Measurements from ENCODE around the gene GPR62.
A peak's percentile ranks its signal among the peaks of the same experiment; 100 is the strongest.

Gene GPR62

GRCh38 chr3:51994530-51994929 lies 39.3 kb downstream of the GPR62 start:
- DNase-seq: no peak

DNA sequence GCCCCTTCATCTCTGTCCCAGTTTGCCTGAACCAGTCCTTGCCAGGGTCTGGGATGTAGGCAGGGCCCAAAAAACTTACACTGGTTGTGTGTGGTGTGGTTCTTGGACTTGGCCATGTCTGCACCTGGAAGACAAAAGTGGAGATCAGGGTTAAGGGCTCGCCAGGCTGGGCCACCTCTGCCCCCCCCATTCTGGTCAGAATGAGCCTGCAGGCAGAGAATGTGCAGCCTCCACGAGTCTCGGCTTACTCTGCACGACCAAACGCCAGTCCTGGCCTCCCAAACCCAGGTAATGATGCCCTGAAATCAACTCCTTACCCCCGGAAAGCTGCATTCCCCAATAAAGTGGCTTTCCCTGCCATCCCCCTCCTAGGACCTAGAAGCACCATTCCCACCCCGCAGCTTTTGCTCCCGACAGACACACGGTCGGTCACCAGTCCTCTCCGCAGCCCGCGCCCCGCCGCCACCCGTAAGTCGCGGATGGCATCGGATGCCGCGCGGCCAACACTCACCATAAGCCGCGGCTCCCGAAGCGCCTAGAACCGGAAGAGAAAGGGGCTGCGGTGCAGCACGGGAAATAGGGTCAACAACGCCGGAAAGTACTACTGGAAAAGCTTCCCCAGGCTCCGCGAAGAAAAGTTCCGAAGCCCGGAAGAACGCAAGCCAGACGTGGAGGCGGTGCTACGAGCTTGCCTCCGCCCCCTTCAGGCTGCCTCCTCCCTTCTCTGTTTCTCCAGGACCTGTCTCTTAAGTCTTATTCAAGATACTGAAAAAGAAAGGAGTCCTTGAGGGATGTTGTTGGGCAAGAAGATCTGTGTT lies 40.4 kb downstream of the GPR62 start, which contains the start of gene RPL29:
TSS of gene RPL29 (minus strand) at position 550 of the 818 bp plus-strand sequence. CDS start at position 116, 434 bp downstream.
- peak; percentile 69 to 70 for DNase-seq

- no peak for DNase-seq
These were observed 42.0 kb downstream of the GPR62 start for GRCh38 chr3:51997172-51997571.

DNA sequence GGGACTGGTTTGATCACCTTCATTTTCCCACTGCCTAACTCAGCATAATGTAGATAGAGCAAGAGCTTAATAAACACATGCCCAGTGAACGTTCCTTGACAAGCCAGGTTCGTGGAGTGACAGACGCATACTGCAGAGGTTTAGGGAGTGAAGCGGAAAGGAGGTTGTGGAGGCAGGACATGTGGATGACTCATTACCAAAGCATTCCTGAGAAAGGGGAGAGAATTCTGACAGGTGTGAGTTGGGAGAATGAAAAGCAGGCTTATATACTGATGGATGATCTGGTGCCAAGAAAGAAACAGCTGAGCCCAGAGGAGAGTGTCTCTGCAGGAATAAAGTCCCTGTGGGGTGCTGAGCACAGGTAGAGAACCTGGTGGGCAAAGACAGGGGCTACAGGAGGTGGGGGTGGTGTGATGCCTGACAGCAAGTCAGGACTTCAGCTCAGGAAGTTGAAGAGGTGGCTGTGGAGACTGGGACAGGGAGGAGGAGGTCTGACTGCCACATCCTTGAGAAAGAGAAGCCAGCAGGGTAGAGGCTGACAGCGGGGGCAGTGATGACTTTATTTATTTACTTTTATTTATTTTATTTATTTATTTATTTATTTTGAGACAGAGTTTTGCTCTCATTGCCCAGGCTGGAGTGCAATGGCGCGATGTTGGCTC lies 42.9 kb downstream of the GPR62 start:
- DNase-seq: no peak

- no peak for DNase-seq
These were observed 43.6 kb downstream of the GPR62 start for GRCh38 chr3:51998774-51999173.

- no peak for DNase-seq
These were observed 44.7 kb downstream of the GPR62 start for GRCh38 chr3:51999846-52000245.

- DNase-seq: peak; percentile 26 to 33
These were observed 46.3 kb downstream of the GPR62 start for GRCh38 chr3:52001443-52001974.

DNA sequence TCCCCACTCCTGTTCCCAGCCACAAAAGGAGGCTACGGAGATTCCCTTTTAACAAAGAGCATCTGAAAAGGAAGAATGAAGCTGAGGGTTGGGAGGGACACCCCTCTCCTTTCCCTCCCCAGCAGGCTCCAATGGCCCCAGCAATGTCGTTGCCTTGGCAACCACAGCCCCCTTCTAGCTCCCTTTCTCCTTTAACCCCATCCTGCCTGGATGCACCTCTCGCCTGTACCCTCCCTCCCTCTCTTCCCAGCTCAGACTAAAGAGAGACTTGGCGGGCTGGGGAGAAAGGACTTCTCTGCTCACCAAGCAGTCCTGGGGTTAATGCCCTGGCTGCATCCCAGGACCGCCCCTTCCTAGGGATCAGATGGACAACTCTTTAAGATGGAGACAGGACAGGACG lies 47.6 kb downstream of the GPR62 start:
- no peak for DNase-seq

GRCh38 chr3:52004163-52004787 lies 49.1 kb downstream of the GPR62 start:
- DNase-seq: no peak

DNA sequence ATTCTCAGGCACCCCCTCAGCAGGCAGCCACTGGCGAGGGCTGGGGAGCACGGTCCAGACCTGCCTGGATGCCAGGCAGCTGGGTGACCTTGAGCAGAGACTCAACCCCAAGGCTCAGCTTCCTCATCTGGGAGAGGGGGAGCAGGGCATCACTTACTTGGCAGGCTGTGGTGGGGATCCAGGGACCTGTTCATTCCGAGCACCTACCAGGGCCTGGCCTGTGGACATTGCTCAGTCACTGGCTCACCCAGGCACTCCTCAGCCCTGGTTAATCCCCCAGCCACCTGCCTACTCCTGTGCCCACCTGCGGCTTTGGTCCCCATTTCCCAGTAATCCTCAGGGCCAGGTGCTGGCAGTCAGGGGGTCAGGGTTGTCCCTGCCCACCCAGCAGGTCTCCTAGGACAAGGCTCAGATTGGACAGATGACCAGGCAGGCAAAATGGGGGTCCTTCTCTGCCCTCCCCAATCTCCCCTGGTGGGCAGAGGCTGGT lies 49.8 kb downstream of the GPR62 start:
- no peak for DNase-seq

DNA sequence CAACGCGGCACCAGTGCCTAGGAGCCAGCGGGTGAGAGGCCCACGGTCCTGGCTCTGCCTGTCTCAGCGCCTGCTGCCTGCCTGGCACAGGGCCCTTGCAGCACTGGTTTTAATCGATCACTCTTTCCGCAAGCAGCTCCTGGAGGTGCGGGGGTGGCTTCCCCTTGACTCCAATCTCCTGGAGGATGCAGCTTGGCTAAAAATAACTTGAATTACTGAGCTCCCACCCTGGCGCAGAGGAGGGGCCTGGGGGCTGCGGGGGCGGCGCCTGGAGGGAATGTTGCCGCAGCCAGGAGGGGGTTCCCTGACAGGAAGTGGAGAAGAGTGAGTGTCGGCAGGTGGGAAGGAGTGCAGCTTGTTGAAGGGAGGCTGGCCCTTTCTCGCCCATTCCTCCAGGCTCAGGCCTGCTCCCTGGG lies 50.4 kb downstream of the GPR62 start:
- no peak for DNase-seq

GRCh38 chr3:52006017-52006819 lies 51.0 kb downstream of the GPR62 start:
- no peak for DNase-seq

DNA sequence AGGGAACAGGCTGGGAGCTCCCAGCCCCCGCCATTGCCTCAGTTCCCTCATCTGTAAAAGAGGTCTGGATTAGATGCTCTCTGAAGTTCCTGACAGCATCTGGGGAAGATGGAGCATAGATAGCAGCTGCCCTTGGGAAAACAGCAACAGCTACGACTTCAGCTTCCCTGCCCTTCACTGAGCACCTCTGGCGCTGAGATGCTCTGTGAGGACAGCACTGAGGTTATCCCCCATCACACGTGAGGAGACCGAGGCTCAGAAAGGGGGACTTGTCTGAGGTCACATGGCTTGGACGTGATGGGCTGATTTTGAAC lies 51.6 kb downstream of the GPR62 start:
- DNase-seq: no peak
